ENCODE measurements around the gene ANKRD55. TPM values are rescaled to one million over a fixed set of nuclear protein-coding genes. Genes with fewer than 3 reads are reported as not detected.
"Not testable (repeated sequence)": the region's sequence is repeated elsewhere in the genome, so short reads cannot be mapped to it uniquely, and the experiment has no call there.

ANKRD55 gene
- total RNA-seq, 2 donors from 2014 or later, result not detected

DNA sequence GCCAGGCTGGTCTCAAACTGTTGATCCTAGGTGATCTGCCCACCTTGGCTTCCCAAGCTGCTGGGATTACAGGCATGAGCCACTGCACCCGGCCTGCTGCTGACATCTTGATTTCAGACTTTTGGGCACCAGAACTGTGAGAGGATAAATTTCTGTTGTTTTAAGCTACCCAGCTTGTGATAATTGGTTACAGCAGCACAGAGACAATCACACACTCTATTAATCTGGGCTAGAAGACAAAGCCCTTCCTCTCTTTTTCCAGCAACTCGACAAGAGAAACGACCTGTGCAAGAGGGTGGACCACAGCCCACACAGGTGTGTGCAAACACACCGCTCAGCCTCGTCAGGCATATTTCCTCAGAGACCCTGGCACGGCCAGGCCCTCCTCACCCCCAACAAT lies 4.5 kb downstream of the ANKRD55 start:
- Histone ChIP-seq H3K27me3 (no peaks in the 10 kb centered on the region), H3K4me3 (no peak overlapping the region), H3K9me3 (no peaks in the 10 kb centered on the region), H3K9ac (ENCODE audit: low read depth in 2 of 2, low read length in 2 of 2) (no peak overlapping the region), H3K36me3 (no peaks in the 10 kb centered on the region), H3K27ac (no peak overlapping the region), H3K4me1 (no peaks in the 10 kb centered on the region)
- TF ChIP-seq, protein P1, sequence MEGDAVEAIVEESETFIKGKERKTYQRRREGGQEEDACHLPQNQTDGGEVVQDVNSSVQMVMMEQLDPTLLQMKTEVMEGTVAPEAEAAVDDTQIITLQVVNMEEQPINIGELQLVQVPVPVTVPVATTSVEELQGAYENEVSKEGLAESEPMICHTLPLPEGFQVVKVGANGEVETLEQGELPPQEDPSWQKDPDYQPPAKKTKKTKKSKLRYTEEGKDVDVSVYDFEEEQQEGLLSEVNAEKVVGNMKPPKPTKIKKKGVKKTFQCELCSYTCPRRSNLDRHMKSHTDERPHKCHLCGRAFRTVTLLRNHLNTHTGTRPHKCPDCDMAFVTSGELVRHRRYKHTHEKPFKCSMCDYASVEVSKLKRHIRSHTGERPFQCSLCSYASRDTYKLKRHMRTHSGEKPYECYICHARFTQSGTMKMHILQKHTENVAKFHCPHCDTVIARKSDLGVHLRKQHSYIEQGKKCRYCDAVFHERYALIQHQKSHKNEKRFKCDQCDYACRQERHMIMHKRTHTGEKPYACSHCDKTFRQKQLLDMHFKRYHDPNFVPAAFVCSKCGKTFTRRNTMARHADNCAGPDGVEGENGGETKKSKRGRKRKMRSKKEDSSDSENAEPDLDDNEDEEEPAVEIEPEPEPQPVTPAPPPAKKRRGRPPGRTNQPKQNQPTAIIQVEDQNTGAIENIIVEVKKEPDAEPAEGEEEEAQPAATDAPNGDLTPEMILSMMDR (IDR thresholded peaks at IDR 0.05), result no peak
- intact Hi-C loops (cut with DNase I), result no loop called here
- no peak for DNase-seq

DNA sequence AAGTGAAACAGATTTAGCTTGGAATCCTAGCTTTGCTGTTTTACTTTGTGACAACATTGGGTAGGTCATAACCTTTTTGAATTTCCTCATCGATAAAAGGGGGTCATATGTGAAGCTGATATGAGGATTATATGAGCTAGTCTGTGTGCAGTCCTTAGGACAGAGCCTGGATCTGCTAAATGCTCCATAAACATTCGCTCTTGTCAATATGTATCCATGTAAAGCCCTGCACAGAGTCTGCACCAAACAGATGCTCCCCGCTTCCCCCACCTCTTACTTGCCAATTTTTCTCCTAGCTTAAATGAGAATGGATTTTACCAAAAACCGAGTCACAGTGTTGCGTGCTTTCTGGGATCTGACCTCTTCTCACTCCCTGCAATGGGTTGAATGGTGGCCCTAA lies 5.4 kb downstream of the ANKRD55 start:
- intact Hi-C loops (cut with DNase I), result no loop called here
- no peaks in the 10 kb centered on the region for H3K9me3 ChIP-seq
- H3K27me3 ChIP-seq, result no peaks in the 10 kb centered on the region
- H3K9ac ChIP-seq (ENCODE audit: low read depth in 2 of 2, low read length in 2 of 2), result no peak overlapping the region
- no peaks in the 10 kb centered on the region for H3K4me1 ChIP-seq
- TF ChIP-seq, protein P1 (IDR thresholded peaks at IDR 0.05), result no peak
- H3K4me3 ChIP-seq, result no peak overlapping the region
- H3K27ac ChIP-seq, result no peak overlapping the region
- no peaks in the 10 kb centered on the region for H3K36me3 ChIP-seq
- DNase-seq, result no peak

DNA sequence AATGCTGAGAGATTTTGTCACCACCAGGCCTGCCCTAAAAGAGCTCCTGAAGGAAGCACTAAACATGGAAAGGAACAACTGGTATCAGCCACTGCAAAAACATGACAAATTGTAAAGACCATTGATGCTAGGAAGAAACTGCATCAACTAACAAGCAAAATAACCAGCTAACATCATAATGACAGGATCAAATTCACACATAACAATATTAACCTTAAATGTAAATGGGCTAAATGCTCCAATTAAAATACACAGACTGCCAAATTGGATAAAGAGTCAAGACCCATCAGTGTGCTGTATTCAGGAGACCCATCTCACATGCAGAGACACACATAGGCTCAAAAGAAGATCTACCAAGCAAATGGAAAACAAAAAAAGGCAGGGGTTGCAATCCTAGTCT lies 9.8 kb downstream of the ANKRD55 start:
- intact Hi-C loops (cut with DNase I); H3K9ac ChIP-seq (ENCODE audit: low read depth in 2 of 2, low read length in 2 of 2); H3K27ac ChIP-seq; H3K36me3 ChIP-seq; DNase-seq; H3K4me3 ChIP-seq; H3K4me1 ChIP-seq; H3K27me3 ChIP-seq; H3K9me3 ChIP-seq: not testable (repeated sequence)

DNA sequence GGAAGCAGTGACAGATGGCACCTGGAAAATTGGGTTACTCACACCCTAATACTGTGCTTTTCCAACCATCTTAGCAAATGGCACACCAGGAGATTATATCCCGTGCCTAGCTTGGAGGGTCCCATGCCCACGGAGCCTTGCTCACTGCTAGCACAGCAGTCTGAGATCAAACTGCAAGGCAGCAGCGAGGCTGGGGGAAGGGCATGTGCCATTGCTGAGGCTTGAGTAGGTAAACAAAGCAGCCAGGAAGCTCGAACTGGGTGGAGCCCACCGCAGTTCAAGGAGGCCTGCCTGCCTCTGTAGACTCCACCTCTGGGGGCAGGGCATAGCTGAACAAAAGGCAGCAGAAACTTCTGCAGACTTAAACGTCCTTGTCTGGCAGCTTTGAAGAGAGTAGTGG lies 11.5 kb downstream of the ANKRD55 start:
- H3K9ac ChIP-seq (ENCODE audit: low read depth in 2 of 2, low read length in 2 of 2); H3K4me1 ChIP-seq; H3K4me3 ChIP-seq; H3K27me3 ChIP-seq; H3K27ac ChIP-seq; intact Hi-C loops (cut with DNase I); DNase-seq; H3K36me3 ChIP-seq; H3K9me3 ChIP-seq: not testable (repeated sequence)

DNA sequence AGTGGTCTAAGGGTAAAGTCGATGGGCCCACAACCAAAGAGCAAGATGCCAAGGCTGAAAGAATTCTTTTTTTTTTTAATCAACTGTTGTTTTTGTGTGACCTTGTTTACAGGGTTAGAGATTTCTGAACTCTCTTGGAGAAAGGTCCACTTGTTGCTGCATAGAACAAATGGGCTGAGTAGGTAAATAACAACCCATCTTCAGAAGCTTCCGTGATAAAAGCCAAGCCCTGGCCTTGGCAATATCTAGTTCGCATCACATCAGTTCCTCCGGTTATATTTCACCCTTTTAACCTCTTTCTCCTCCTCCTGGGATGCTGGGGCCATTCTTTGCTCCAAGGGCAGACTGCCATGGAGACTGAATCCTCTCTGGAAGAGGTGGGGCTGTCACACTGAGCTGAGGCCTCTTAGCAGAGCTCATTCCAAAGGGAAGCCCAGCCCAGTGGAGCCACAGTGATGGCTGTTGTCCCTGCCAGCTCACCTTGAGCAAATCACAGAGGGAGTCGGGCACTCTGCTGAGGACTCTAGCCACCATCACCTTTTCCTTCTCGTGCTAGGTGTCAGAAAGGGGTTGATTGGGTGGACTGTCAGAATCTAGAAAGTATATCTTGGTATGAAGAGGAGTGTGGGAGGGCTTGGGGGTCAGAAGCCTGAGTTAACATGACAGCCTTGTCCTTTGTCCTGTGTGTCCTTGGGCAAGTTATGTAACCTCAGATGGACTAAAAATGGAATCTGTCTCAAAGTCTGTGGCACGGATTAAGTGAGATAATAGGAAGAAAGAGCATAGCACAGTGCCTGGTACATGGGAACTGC lies 17.9 kb downstream of the ANKRD55 start:
- H3K4me1 ChIP-seq, result no peaks in the 10 kb centered on the region
- no peak overlapping the region for H3K9ac ChIP-seq (ENCODE audit: low read depth in 2 of 2, low read length in 2 of 2)
- no peak overlapping the region for H3K27ac ChIP-seq
- H3K27me3 ChIP-seq, result no peaks in the 10 kb centered on the region
- H3K4me3 ChIP-seq, result no peak overlapping the region
- TF ChIP-seq, protein P1 (IDR thresholded peaks at IDR 0.05), result no peak
- H3K36me3 ChIP-seq, result no peaks in the 10 kb centered on the region
- intact Hi-C loops (cut with DNase I), result loop anchor here (10.0 kb wide), 1 partner anchor 390 kb away; no protein-coding TSS in a partner anchor
- H3K9me3 ChIP-seq, result no peaks in the 10 kb centered on the region
- no peak for DNase-seq

DNA sequence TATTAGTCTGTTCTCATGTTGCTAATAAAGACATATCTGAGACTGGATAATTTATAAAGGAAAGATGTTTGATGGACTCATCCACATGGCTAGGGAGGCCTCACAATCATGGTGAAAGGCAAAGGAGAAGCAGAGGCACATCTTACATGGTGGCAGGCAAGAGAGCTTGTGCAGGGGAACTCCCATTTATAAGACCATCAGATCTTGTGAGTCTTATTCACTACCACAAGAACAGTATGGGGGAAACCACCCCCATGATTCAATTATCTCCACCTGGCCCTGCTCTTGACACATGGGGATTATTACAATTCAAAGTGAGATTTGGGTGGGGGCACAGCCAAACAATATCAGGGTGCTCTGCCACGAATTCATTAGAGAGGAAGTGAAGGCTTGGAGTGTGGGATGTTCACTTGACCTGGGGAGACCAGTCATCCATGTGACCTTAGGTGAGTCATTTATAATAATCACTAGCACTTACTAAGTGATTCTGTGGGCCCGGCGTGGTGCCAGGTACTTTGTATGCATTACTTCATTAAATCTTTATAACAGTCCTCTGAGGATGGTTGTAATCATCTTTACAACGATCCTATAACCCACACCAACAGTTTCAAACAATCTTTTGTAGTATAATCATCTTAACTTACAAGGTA lies 19.1 kb downstream of the ANKRD55 start:
- not testable (repeated sequence) for H3K9me3 ChIP-seq; H3K27ac ChIP-seq; H3K4me3 ChIP-seq; DNase-seq; H3K27me3 ChIP-seq; H3K36me3 ChIP-seq; H3K9ac ChIP-seq (ENCODE audit: low read depth in 2 of 2, low read length in 2 of 2); H3K4me1 ChIP-seq
- intact Hi-C loops (cut with DNase I), result loop anchor here (10.0 kb wide), 1 partner anchor 389 kb away; no protein-coding TSS in a partner anchor

Measured in colonic mucosa (tissue), 4 donors.